GM19324 (cell line): ENCODE data around the gene CTSD.

Experiments used
- ATAC-seq: cut with Tn5 transposase; IDR thresholded peaks from one replicate; pipeline ENCODE4 v1.9.1; 2021; ENCODE audit warnings: mild to moderate bottlenecking, moderate library complexity; ENCODE audit not compliant: unreplicated experiment, low FRiP score

The CTSD gene

GRCh38 chr11:1756791-1757771, 6.6 kb downstream of the CTSD start:
- no peak for ATAC-seq

- no peak for ATAC-seq
Observed at GRCh38 chr11:1755692-1756561, 7.8 kb downstream of the CTSD start.

DNA sequence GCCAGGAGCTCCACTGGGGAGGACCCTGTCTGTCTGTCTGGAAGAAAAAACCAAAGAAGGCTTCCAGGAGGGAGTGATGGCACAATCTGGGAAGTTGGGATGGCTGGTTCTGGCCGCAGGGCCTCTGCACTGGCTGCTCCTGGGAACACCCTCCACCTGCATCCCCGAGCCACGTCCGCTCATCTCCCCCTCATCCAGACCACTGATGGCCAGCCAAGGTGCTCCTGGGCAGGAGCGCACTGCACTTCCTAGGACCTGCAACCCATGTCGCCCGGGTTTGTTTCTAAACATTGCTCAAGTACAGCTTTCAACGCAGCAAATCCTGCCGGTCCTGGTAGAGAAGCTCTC, 8.4 kb downstream of the CTSD start:
- ATAC-seq, result no peak

DNA sequence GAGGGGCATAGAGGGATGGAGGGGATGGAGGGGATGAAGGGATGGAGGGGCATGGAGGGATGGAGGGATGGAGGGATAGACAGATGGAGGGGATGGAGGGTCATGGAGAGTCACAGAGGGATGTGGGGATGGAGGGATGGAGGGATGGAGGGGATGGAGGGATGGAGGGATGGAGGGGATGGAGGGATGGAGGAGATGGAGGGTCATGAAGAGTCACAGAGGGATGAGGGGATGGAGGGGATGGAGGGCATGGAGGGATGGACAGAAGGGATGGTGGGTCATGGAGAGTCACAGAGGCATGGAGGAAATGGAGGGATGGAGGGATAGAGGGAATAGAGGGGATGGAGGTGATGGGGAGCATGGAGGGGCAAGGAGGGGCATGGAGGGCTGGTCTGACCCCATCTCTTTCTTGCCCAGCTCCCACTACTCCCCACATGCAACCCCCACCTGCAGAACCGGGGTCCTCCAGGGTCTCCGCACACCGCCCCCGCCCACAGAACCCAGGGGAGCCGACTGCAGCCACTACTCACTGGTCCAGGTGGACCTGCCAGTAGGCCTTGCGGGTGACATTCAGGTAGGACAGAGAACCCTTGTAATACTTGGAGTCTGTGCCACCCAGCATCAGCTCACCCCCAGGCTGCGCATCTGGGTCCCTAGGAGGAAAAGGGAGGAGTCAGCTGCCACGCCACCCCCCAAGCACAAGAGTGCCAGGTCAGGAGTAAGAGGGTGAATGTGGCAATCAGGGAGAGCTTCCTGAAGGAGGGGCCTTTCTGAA, 9.2 kb downstream of the CTSD start:
- ATAC-seq, result no peak

GRCh38 chr11:1753929-1754305, 9.8 kb downstream of the CTSD start:
- no peak for ATAC-seq

- no peak for ATAC-seq
Observed at GRCh38 chr11:1753229-1753928, 10.3 kb downstream of the CTSD start.

GRCh38 chr11:1752907-1753228, 10.9 kb downstream of the CTSD start:
- no peak for ATAC-seq

GRCh38 chr11:1751999-1752906, 11.5 kb downstream of the CTSD start:
- ATAC-seq, result no peak

- ATAC-seq, result no peak
Observed at GRCh38 chr11:1751531-1751921, 12.2 kb downstream of the CTSD start.

GRCh38 chr11:1750840-1751530, 12.7 kb downstream of the CTSD start:
- no peak for ATAC-seq

DNA sequence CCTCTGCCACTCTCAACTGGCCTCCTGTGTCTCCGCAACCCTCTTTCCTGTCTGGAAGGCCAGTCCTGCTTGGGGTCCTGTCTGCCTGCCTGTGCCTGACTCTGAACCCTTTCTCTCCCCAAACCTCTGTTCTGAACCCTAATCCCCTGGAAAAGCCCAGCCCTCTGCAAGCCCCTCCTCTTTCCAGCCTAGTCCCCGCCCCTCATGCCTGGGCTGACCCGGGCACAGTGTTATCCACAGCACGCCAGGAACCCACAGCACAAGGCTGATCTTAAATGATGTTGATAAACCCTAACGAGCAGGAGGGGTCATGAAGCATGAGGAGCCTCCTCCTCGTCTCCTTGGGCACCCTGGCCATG, 13.3 kb downstream of the CTSD start, which contains the start of gene IFITM10:
Gene IFITM10, minus strand, starts transcription at position 115 of the 359 bp plus-strand sequence. CDS start 153 bp downstream, outside the sequence.
- ATAC-seq, result no peak

DNA sequence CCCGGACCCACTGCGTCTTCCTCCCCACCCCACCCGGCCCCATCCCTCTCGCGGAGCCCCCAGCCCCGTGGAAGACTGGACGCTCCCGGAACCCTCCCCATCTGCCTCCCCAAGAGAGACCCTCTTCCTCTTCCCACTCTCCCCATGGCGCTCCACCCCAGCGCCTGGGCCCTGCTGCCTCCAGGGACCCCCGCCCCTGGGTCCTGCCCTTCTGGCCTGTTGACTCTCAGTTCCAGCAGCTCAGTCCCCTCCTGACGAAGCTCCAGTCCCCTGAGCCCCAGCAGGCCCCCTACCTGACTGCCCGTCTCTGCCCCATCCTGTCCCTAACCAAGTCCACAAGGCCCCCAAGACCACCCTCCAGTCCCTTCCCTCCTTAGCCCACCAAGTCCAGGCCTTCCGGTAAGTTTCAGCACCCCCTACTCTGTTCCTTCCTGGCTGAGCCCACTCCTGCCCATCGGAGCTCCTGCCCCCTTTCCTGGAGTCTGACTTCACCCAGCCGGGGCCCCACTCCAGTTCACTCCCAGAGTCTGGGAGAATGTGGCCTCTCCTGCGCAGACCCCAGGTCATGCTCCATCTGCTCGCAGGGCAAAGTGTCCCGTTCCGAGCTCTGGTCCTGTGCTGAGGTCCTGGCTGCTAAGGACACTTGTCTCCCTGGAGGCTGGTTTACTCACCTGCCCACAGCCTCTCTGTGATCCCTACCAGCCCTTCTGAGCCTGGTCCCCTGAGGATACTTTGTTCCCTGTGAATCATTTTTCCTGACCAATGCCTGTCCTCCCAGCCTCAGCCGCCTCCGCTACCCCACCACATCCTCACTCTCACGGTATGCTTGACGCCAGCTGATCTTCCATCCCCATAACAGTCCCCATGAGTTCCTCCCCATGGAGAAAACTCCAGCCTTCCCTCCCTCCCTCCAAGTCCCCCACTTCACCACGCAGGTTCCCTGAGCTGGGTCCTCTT, 14.1 kb downstream of the CTSD start:
- ATAC-seq, result no peak

- ATAC-seq, result no peak
Observed at GRCh38 chr11:1748636-1749394, 14.9 kb downstream of the CTSD start.

DNA sequence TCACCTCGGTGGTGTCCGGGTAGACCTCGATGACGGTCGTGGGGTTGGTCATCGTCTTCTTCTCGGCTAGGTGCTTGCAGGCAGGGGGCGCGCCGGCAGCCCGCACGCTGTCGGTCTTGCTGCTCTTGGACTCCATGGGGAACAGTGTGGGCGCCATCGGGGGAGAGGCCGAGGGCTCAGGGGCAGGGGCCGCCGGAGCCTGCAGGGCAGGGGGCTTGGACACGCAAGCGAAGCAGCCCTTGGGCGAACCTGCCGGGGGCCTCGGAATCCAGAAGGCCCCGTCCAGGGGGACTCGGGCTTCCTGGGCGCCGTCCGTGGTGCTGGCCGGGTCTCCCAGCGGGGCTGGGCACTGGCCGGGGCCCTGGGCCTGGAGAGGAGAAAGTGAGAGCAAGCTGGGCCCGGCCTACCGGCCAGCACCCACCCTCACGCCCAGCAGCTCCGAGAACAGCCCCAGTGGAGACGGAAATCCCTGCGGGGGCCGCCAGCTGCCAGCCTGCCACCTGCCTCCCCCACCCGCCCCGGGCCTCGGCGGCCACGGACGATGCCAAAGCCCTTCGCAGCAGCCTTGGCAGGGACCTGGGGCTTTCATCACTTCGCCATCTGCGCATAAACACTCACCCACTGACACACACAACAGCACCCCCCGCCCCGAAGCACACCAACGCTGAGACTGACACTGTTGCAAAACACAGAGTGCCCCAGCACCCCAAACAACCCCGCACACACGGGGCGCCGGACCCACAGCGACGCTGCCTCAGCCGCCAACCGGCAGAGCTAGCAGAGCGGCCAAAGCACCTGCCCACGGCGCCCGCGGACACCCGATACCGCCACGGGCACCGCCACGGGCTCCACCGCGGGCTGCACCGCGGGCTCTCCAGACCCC, 15.7 kb downstream of the CTSD start:
- no peak for ATAC-seq

- ATAC-seq, result no peak
Observed at GRCh38 chr11:1746956-1747752, 16.6 kb downstream of the CTSD start.
